Liver (tissue), 3 donors: ENCODE data around the gene BANP.
"Not testable (repeated sequence)": the region's sequence is repeated elsewhere in the genome, so short reads cannot be mapped to it uniquely, and the experiment has no call there.

Experiments used
- CTCF ChIP-seq: fragments of 150-350 bp; IDR thresholded peaks from 2 replicates; pipeline ENCODE4 v1.5.1; 2017; ENCODE audit warnings: improper control_type of control experiment, low read depth, low read length; ENCODE audit not compliant: missing input control
- GABPA ChIP-seq, 2 donors: IDR thresholded peaks in 1 of 2; conservative IDR thresholded peaks in 1 of 2; 2 replicates each; pipeline ENCODE4 v1.6.1; 2016; ENCODE audit warnings: antibody characterized with exemption in 2 of 2, mild to moderate bottlenecking in 1 of 2, moderate library complexity in 1 of 2
- JUND ChIP-seq, 2 donors: IDR thresholded peaks; 2 replicates each; pipeline ENCODE4 v1.6.1; 2016; ENCODE audit warnings: antibody characterized with exemption in 2 of 2
- MAX ChIP-seq: IDR thresholded peaks from 2 replicates; pipeline ENCODE4 v1.6.1; 2016; ENCODE audit warnings: antibody characterized with exemption
- RAD21 ChIP-seq, 2 donors: IDR thresholded peaks; 2 replicates each; pipeline ENCODE4 v1.6.1; 2016; ENCODE audit warnings: antibody characterized with exemption in 2 of 2, mild to moderate bottlenecking in 2 of 2
- TAF1 ChIP-seq: conservative IDR thresholded peaks from 2 replicates; pipeline ENCODE4 v1.6.1; 2016; ENCODE audit warnings: antibody characterized with exemption, mild to moderate bottlenecking
- YY1 ChIP-seq: IDR thresholded peaks from 2 replicates; pipeline ENCODE4 v1.6.1; 2016; ENCODE audit warnings: antibody characterized with exemption, mild to moderate bottlenecking
- donor health status: healthy.
- donor health status: healthy.

GRCh38 chr16:88101623-88102105 is 150.4 kb downstream of the BANP start:
- TF ChIP-seq TAF1; CTCF; MAX; YY1; JUND (IDR thresholded peaks at IDR 0.05); RAD21 (IDR thresholded peaks at IDR 0.05); GABPA (IDR thresholded peaks at IDR 0.05 in 1 of 2, conservative IDR thresholded peaks at IDR 0.05 in 1 of 2): not testable (repeated sequence)
